Astrocyte (in vitro differentiated cells and primary cell): ENCODE data around the gene ATF6B. TPM values are rescaled to one million over a fixed set of nuclear protein-coding genes. Genes with fewer than 3 reads are reported as not detected.

Experiments used
- DNase-seq: peaks from one replicate; pipeline ENCODE4 v3.0.0-alpha.2; 2010; ENCODE audit warnings: low read depth
- FAIRE-seq: peaks from 2 replicates; lab custom pipeline; 2011; peaks lifted over from hg19 to GRCh38; lab: Jason Lieb, UNC
- H2AFZ ChIP-seq: 2 replicates; pipeline ENCODE4 v1.6.0; 2012; ENCODE audit warnings: low read depth, low read length, inconsistent platforms
- H3K27ac ChIP-seq: 2 replicates; pipeline ENCODE4 v1.5.1; 2011; ENCODE audit warnings: low read depth, low read length, inconsistent platforms
- H3K27me3 ChIP-seq: 2 replicates; pipeline ENCODE4 v1.6.0; 2011; ENCODE audit warnings: low read length, inconsistent platforms; ENCODE audit not compliant: insufficient read depth
- H3K36me3 ChIP-seq: 2 replicates; pipeline ENCODE4 v1.5.1; 2011; ENCODE audit warnings: low read length, inconsistent platforms; ENCODE audit not compliant: insufficient read depth
- H3K4me1 ChIP-seq: 2 replicates; pipeline ENCODE4 v1.5.1; 2011; ENCODE audit warnings: low read length, inconsistent platforms; ENCODE audit not compliant: insufficient read depth
- H3K4me2 ChIP-seq: 2 replicates; pipeline ENCODE4 v1.6.0; 2012; ENCODE audit warnings: low read length, inconsistent platforms
- H3K4me3 ChIP-seq: 2 replicates; pipeline ENCODE4 v1.5.1; 2011; ENCODE audit warnings: low read depth, mild to moderate bottlenecking, low read length, inconsistent platforms; ENCODE audit not compliant: insufficient read depth
- H3K79me2 ChIP-seq: 2 replicates; pipeline ENCODE4 v1.6.0; 2012; ENCODE audit warnings: mild to moderate bottlenecking, low read length, inconsistent platforms; ENCODE audit not compliant: insufficient read depth
- H3K9ac ChIP-seq: 2 replicates; pipeline ENCODE4 v1.6.0; 2012; ENCODE audit warnings: mild to moderate bottlenecking, low read length, inconsistent platforms
- H3K9me3 ChIP-seq: 2 replicates; pipeline ENCODE4 v1.5.1; 2012; ENCODE audit warnings: low read depth, mild to moderate bottlenecking, low read length, inconsistent platforms; ENCODE audit not compliant: insufficient read depth
- H4K20me1 ChIP-seq: 2 replicates; pipeline ENCODE4 v1.6.0; 2012; ENCODE audit warnings: low read length, inconsistent platforms; ENCODE audit not compliant: insufficient read depth
- H3K27ac Mint-ChIP-seq: one replicate; pipeline ENCODE4 v1.8.0; 2021; ENCODE audit warnings: mild to moderate bottlenecking, mixed read lengths; ENCODE audit not compliant: unreplicated experiment
- H3K27me3 Mint-ChIP-seq: one replicate; pipeline ENCODE4 v1.8.0; 2021; ENCODE audit warnings: low read depth, mixed read lengths; ENCODE audit not compliant: unreplicated experiment
- H3K36me3 Mint-ChIP-seq: one replicate; pipeline ENCODE4 v1.8.0; 2021; ENCODE audit warnings: low read depth, mixed read lengths; ENCODE audit not compliant: unreplicated experiment
- H3K4me1 Mint-ChIP-seq: one replicate; pipeline ENCODE4 v1.8.0; 2021; ENCODE audit warnings: low read depth, mixed read lengths; ENCODE audit not compliant: unreplicated experiment
- H3K4me3 Mint-ChIP-seq: one replicate; pipeline ENCODE4 v1.8.0; 2021; ENCODE audit warnings: mild to moderate bottlenecking, moderate library complexity, mixed read lengths; ENCODE audit not compliant: unreplicated experiment
- H3K9me3 Mint-ChIP-seq: one replicate; pipeline ENCODE4 v1.8.0; 2021; ENCODE audit warnings: mild to moderate bottlenecking, mixed read lengths; ENCODE audit not compliant: unreplicated experiment
- CTCF ChIP-seq: IDR thresholded peaks from 2 replicates; pipeline ENCODE4 v1.5.1; 2011; ENCODE audit warnings: low read depth, mild to moderate bottlenecking, inconsistent platforms, low read length, moderate library complexity; ENCODE audit not compliant: insufficient read depth
- EZH2 ChIP-seq: IDR thresholded peaks from 2 replicates; pipeline ENCODE4 v1.6.1; 2012; ENCODE audit warnings: mild to moderate bottlenecking, low read length, inconsistent platforms; ENCODE audit not compliant: insufficient read depth
- total RNA-seq: library from RNA; stranded (reverse); gene quantifications from 2 replicates; pipeline ENCODE4 v1.2.1, GENCODE V29; 2021

ATF6B gene
- total RNA-seq, 1 donor from 2014 or later = 68.7 TPM

GRCh38 chr6:32151181-32151862, 23.3 kb upstream of the ATF6B start:
- no peak overlapping the region for H3K4me3 ChIP-seq
- H3K4me3 Mint-ChIP-seq = no peak overlapping the region
- TF ChIP-seq CTCF (no peak), EZH2 (peak; percentile 2)
- H3K9me3 Mint-ChIP-seq = peaks cover 9% of the 10 kb centered on the region
- H3K4me1 Mint-ChIP-seq = peaks cover 25% of the 10 kb centered on the region
- H3K27ac ChIP-seq = no peak overlapping the region
- peaks cover 11% of the 10 kb centered on the region for H3K36me3 Mint-ChIP-seq
- peaks cover 33% of the 10 kb centered on the region for H3K27me3 Mint-ChIP-seq
- no peak for FAIRE-seq
- no peak overlapping the region for H2AFZ ChIP-seq
- no peaks in the 10 kb centered on the region for H3K9me3 ChIP-seq
- peaks cover 17% of the 10 kb centered on the region for H3K79me2 ChIP-seq
- no peak for DNase-seq
- peaks cover 9% of the 10 kb centered on the region for H4K20me1 ChIP-seq
- H3K27ac Mint-ChIP-seq = no peak overlapping the region
- H3K27me3 ChIP-seq = peaks cover 34% of the 10 kb centered on the region
- H3K4me2 ChIP-seq = peak overlapping the region; percentile 92
- H3K4me1 ChIP-seq = peaks cover 24% of the 10 kb centered on the region
- H3K36me3 ChIP-seq = peaks cover under 1% of the 10 kb centered on the region
- no peak overlapping the region for H3K9ac ChIP-seq

GRCh38 chr6:32149932-32150870, 22.2 kb upstream of the ATF6B start:
- peaks cover 33% of the 10 kb centered on the region for H3K27me3 Mint-ChIP-seq
- H3K36me3 Mint-ChIP-seq = peaks cover 8% of the 10 kb centered on the region
- no peak for DNase-seq
- Histone ChIP-seq H3K27ac (no peak overlapping the region), H2AFZ (no peak overlapping the region), H3K79me2 (peaks cover 11% of the 10 kb centered on the region), H3K4me2 (no peak overlapping the region), H3K9me3 (no peaks in the 10 kb centered on the region), H3K36me3 (no peaks in the 10 kb centered on the region), H3K9ac (no peak overlapping the region), H3K27me3 (peaks cover 37% of the 10 kb centered on the region), H4K20me1 (peaks cover 3% of the 10 kb centered on the region), H3K4me3 (no peak overlapping the region), H3K4me1 (peaks cover 21% of the 10 kb centered on the region)
- TF ChIP-seq CTCF = no peak
- TF ChIP-seq EZH2 = no peak
- H3K4me1 Mint-ChIP-seq = peaks cover 27% of the 10 kb centered on the region
- FAIRE-seq = no peak
- H3K27ac Mint-ChIP-seq = no peak overlapping the region
- peak overlapping the region; percentile 45 for H3K4me3 Mint-ChIP-seq
- peaks cover 9% of the 10 kb centered on the region for H3K9me3 Mint-ChIP-seq
